OCI-LY7 (cell line): ENCODE results near the gene C1QA. TPM values are rescaled to one million over a fixed set of nuclear protein-coding genes. Genes with fewer than 3 reads are reported as not detected.

Source experiments
- BruUV-seq: library from RNA; stranded (reverse); fragments of 400-500 nt; replicated peaks from 2 replicates; lab custom pipeline; 2021; lab: Mats Ljungman, UMichigan
- CTCF ChIA-PET: fragments of 300-600 bp; sonication (Branson Sonifier 250); formaldehyde crosslinking; loops from one replicate; lab custom pipeline; 2022; ENCODE audit warnings: antibody characterized with exemption; ENCODE audit not compliant: unreplicated experiment; lab: Charles Lee
- POLR2A ChIA-PET: fragments of 300-600 bp; sonication (Branson Sonifier 250); formaldehyde crosslinking; loops from one replicate; lab custom pipeline; 2022; ENCODE audit warnings: antibody characterized with exemption; lab: Charles Lee
- DNase-seq: peaks from one replicate; pipeline ENCODE4 v3.0.0-alpha.2; 2015; ENCODE audit warnings: low spot score
- H2AFZ ChIP-seq: fragments of 200-600 bp; sonication (generic), shearing (Covaris generic); 2 replicates; pipeline ENCODE4 v1.6.1; 2014; ENCODE audit warnings: mild to moderate bottlenecking, antibody characterized with exemption, low read length, moderate library complexity
- H3K27ac ChIP-seq: fragments of 200-600 bp; sonication (generic); 2 replicates; pipeline ENCODE4 v1.5.1; 2014; ENCODE audit warnings: mixed run types, low read depth, mild to moderate bottlenecking, moderate library complexity, low read length, inconsistent platforms; ENCODE audit not compliant: poor library complexity, severe bottlenecking
- H3K36me3 ChIP-seq: fragments of 200-600 bp; sonication (generic); 2 replicates; pipeline ENCODE4 v1.6.1; 2014; ENCODE audit warnings: mild to moderate bottlenecking, antibody characterized with exemption, low read length, moderate library complexity, mixed read lengths; ENCODE audit not compliant: insufficient read depth
- H3K4me1 ChIP-seq: fragments of 200-600 bp; sonication (generic); 2 replicates; pipeline ENCODE4 v1.5.1; 2014; ENCODE audit warnings: mild to moderate bottlenecking, low read length; ENCODE audit not compliant: insufficient read depth, poor library complexity, severe bottlenecking
- H3K4me2 ChIP-seq: fragments of 200-600 bp; sonication (generic); 2 replicates; pipeline ENCODE4 v1.6.1; 2014; ENCODE audit warnings: mild to moderate bottlenecking, low read length
- H3K4me3 ChIP-seq: fragments of 200-600 bp; sonication (generic); 2 replicates; pipeline ENCODE4 v1.5.1; 2014; ENCODE audit warnings: mild to moderate bottlenecking, low read depth, low read length; ENCODE audit not compliant: poor library complexity, severe bottlenecking
- H3K79me2 ChIP-seq: fragments of 200-600 bp; sonication (generic); 2 replicates; pipeline ENCODE4 v1.6.1; 2016; ENCODE audit warnings: low read depth, mild to moderate bottlenecking, low read length, moderate library complexity, mixed read lengths; ENCODE audit not compliant: insufficient read depth
- H3K9me2 ChIP-seq: fragments of 200-600 bp; sonication (generic); 2 replicates; pipeline ENCODE4 v1.6.1; 2016; ENCODE audit warnings: mild to moderate bottlenecking, low read length, mixed read lengths; ENCODE audit not compliant: insufficient read depth
- H3K9me3 ChIP-seq: fragments of 200-600 bp; sonication (generic); 2 replicates; pipeline ENCODE4 v1.6.1; 2014; ENCODE audit warnings: mild to moderate bottlenecking, mixed run types, low read length, mixed read lengths
- H4K20me1 ChIP-seq: fragments of 200-600 bp; sonication (generic); 2 replicates; pipeline ENCODE4 v1.6.1; 2014; ENCODE audit warnings: mild to moderate bottlenecking, antibody characterized with exemption, low read length, moderate library complexity, mixed read lengths; ENCODE audit not compliant: insufficient read depth
- CTCF ChIP-seq: fragments of 200-600 bp; sonication (generic); conservative IDR thresholded peaks from 2 replicates; pipeline ENCODE4 v1.5.1; 2014; ENCODE audit warnings: mild to moderate bottlenecking, antibody characterized with exemption, low read length, moderate library complexity, mixed read lengths
- EZH2phosphoT487 ChIP-seq: fragments of 200-600 bp; sonication (generic); IDR thresholded peaks from 2 replicates; pipeline ENCODE4 v1.6.1; 2018; ENCODE audit warnings: low read depth, borderline replicate concordance, mild to moderate bottlenecking, mixed run types, antibody characterized with exemption, low read length, moderate library complexity, mixed read lengths
- intact Hi-C: fragments of 100-400 bp; cut with micrococcal nuclease; formaldehyde crosslinking; loops from one replicate; pipeline ENCODE4 v1.10.0; 2022; ENCODE audit not compliant: unreplicated experiment
- total RNA-seq, 2 experiments: library from RNA; depleted of rRNA in 1 of 2; stranded (reverse); fragments of >200 nt in 1 of 2; shearing (Covaris generic) in 1 of 2; gene quantifications; 2 replicates each; pipeline ENCODE4 v1.2.3, GENCODE V29; 2014 to 2022

The C1QA gene
- total RNA-seq, 2 experiments from 2014 or later: not detected

- DNase-seq: no peak
- H3K4me1 ChIP-seq: no peaks in the 10 kb centered on the region
- ChIA-PET POLR2A (no interaction called here), CTCF (no interaction called here)
- no peak overlapping the region for H3K27ac ChIP-seq
- intact Hi-C loops: no loop called here
- no peaks in the 10 kb centered on the region for H3K9me2 ChIP-seq
- no peak overlapping the region for H3K4me2 ChIP-seq
- H3K79me2 ChIP-seq: no peaks in the 10 kb centered on the region
- no peak overlapping the region for H2AFZ ChIP-seq
- no peaks in the 10 kb centered on the region for H3K9me3 ChIP-seq
- H3K36me3 ChIP-seq: no peaks in the 10 kb centered on the region
- TF ChIP-seq CTCF (no peak), EZH2phosphoT487 (no peak)
- H4K20me1 ChIP-seq: no peaks in the 10 kb centered on the region
- BruUV-seq: no TSS peak
- no peak overlapping the region for H3K4me3 ChIP-seq
Measured at GRCh38 chr1:22676916-22677583, 40.6 kb downstream of the C1QA start.

GRCh38 chr1:22677931-22678896 lies 41.8 kb downstream of the C1QA start:
- H2AFZ ChIP-seq: no peak overlapping the region
- ChIA-PET POLR2A (no interaction called here), CTCF (no interaction called here)
- no peaks in the 10 kb centered on the region for H4K20me1 ChIP-seq
- no TSS peak for BruUV-seq
- H3K4me2 ChIP-seq: no peak overlapping the region
- DNase-seq: no peak
- intact Hi-C loops: no loop called here
- H3K4me3 ChIP-seq: no peak overlapping the region
- H3K4me1 ChIP-seq: no peaks in the 10 kb centered on the region
- H3K36me3 ChIP-seq: no peaks in the 10 kb centered on the region
- H3K9me2 ChIP-seq: no peaks in the 10 kb centered on the region
- no peak for TF ChIP-seq EZH2phosphoT487
- no peak for TF ChIP-seq CTCF
- no peaks in the 10 kb centered on the region for H3K79me2 ChIP-seq
- H3K9me3 ChIP-seq: no peaks in the 10 kb centered on the region
- H3K27ac ChIP-seq: no peak overlapping the region

GRCh38 chr1:22680726-22681125 lies 44.3 kb downstream of the C1QA start:
- no peak for DNase-seq
- H4K20me1 ChIP-seq: no peaks in the 10 kb centered on the region
- POLR2A ChIA-PET: no interaction called here
- H2AFZ ChIP-seq: no peak overlapping the region
- intact Hi-C loops: no loop called here
- no TSS peak for BruUV-seq
- H3K79me2 ChIP-seq: no peaks in the 10 kb centered on the region
- H3K4me1 ChIP-seq: no peaks in the 10 kb centered on the region
- CTCF ChIA-PET: no interaction called here
- no peaks in the 10 kb centered on the region for H3K9me3 ChIP-seq
- H3K27ac ChIP-seq: no peak overlapping the region
- H3K4me3 ChIP-seq: no peak overlapping the region
- no peaks in the 10 kb centered on the region for H3K9me2 ChIP-seq
- TF ChIP-seq CTCF: no peak
- no peak for TF ChIP-seq EZH2phosphoT487
- no peaks in the 10 kb centered on the region for H3K36me3 ChIP-seq
- no peak overlapping the region for H3K4me2 ChIP-seq
